A673 (cell line): ENCODE results near the gene RDX. TPM values are rescaled to one million over a fixed set of nuclear protein-coding genes. Genes with fewer than 3 reads are reported as not detected.

Source experiments
- BruUV-seq: library from RNA; stranded (reverse); fragments of 400-500 nt; replicated peaks from 2 replicates; lab custom pipeline; 2021; lab: Mats Ljungman, UMichigan
- CTCF ChIA-PET: fragments of 300-600 bp; sonication (Branson Sonifier 250); formaldehyde crosslinking; loops from one replicate; lab custom pipeline; 2022; ENCODE audit warnings: antibody characterized with exemption; lab: Charles Lee
- POLR2A ChIA-PET: fragments of 300-600 bp; sonication (Branson Sonifier 250); formaldehyde crosslinking; loops from one replicate; lab custom pipeline; 2022; ENCODE audit warnings: antibody characterized with exemption; ENCODE audit not compliant: low non-redundant PET; lab: Charles Lee
- DNase-seq: peaks from one replicate; pipeline ENCODE4 v3.0.0-alpha.2; 2015; ENCODE audit warnings: low spot score
- H3K27ac ChIP-seq: fragments of 200-600 bp; sonication (generic); 2 replicates; pipeline ENCODE4 v1.5.1; 2016; ENCODE audit warnings: mixed run types, low read depth, mild to moderate bottlenecking, mixed read lengths, antibody characterized with exemption, low read length; ENCODE audit not compliant: poor library complexity, severe bottlenecking
- H3K27me3 ChIP-seq: fragments of 200-600 bp; sonication (generic); replicated peaks from 2 replicates; pipeline ENCODE4 v1.6.1; 2017; ENCODE audit warnings: mixed run types, low read depth, mild to moderate bottlenecking, mixed read lengths, antibody characterized with exemption, low read length; ENCODE audit not compliant: insufficient read depth, poor library complexity
- H3K36me3 ChIP-seq: fragments of 200-600 bp; sonication (generic); 2 replicates; pipeline ENCODE4 v1.6.1; 2016; ENCODE audit warnings: mixed run types, mild to moderate bottlenecking, mixed read lengths, antibody characterized with exemption, low read length; ENCODE audit not compliant: insufficient read depth, poor library complexity, severe bottlenecking
- H3K4me1 ChIP-seq: fragments of 200-600 bp; sonication (generic); 2 replicates; pipeline ENCODE4 v1.6.1; 2017; ENCODE audit warnings: mixed run types, mild to moderate bottlenecking, mixed read lengths, antibody characterized with exemption, low read length; ENCODE audit not compliant: insufficient read depth, poor library complexity, severe bottlenecking
- H3K4me3 ChIP-seq: fragments of 200-600 bp; sonication (generic); 2 replicates; pipeline ENCODE4 v1.5.1; 2016; ENCODE audit warnings: low read depth, mixed run types, mild to moderate bottlenecking, mixed read lengths, low read length; ENCODE audit not compliant: poor library complexity, severe bottlenecking
- H3K9me3 ChIP-seq: fragments of 200-600 bp; sonication (generic); 2 replicates; pipeline ENCODE4 v1.6.1; 2016; ENCODE audit warnings: mixed run types, low read depth, mild to moderate bottlenecking, mixed read lengths, antibody characterized with exemption, low read length; ENCODE audit not compliant: poor library complexity, severe bottlenecking
- EZH2 ChIP-seq: fragments of 200-600 bp; sonication (generic); IDR thresholded peaks from 2 replicates; pipeline ENCODE4 v1.6.1; 2017; ENCODE audit warnings: borderline replicate concordance, low read depth, mild to moderate bottlenecking, mixed read lengths, antibody characterized with exemption, low read length; ENCODE audit not compliant: poor library complexity, severe bottlenecking
- intact Hi-C: fragments of 100-400 bp; cut with micrococcal nuclease; formaldehyde crosslinking; loops from one replicate; pipeline ENCODE4 v1.10.0; 2022; ENCODE audit not compliant: unreplicated experiment
- total RNA-seq: library from RNA; stranded (reverse); gene quantifications from 2 replicates; pipeline ENCODE4 v1.2.3, GENCODE V29; 2021
- TF ChIP-seq, protein P1 (sequence below): fragments of 300-800, 200-600 bp; sonication (generic); conservative IDR thresholded peaks from 2 replicates; pipeline ENCODE4 v1.5.1; 2017; ENCODE audit warnings: low read depth, mild to moderate bottlenecking, antibody characterized with exemption, low read length, moderate library complexity, mixed read lengths

RDX gene
- total RNA-seq, 1 experiment from 2014 or later, result 395 TPM

- ChIA-PET CTCF (interaction anchor here (2.5 kb wide), 1 partner anchor 168 kb away, joined by 7 read pairs; no protein-coding TSS in a partner anchor), POLR2A (no interaction called here)
- no peak overlapping the region for H3K27ac ChIP-seq
- H3K4me1 ChIP-seq, result peaks cover 46% of the 10 kb centered on the region
- H3K4me3 ChIP-seq, result no peak overlapping the region
- BruUV-seq, result no TSS peak
- no peaks in the 10 kb centered on the region for H3K27me3 ChIP-seq
- TF ChIP-seq, protein P1, sequence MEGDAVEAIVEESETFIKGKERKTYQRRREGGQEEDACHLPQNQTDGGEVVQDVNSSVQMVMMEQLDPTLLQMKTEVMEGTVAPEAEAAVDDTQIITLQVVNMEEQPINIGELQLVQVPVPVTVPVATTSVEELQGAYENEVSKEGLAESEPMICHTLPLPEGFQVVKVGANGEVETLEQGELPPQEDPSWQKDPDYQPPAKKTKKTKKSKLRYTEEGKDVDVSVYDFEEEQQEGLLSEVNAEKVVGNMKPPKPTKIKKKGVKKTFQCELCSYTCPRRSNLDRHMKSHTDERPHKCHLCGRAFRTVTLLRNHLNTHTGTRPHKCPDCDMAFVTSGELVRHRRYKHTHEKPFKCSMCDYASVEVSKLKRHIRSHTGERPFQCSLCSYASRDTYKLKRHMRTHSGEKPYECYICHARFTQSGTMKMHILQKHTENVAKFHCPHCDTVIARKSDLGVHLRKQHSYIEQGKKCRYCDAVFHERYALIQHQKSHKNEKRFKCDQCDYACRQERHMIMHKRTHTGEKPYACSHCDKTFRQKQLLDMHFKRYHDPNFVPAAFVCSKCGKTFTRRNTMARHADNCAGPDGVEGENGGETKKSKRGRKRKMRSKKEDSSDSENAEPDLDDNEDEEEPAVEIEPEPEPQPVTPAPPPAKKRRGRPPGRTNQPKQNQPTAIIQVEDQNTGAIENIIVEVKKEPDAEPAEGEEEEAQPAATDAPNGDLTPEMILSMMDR, result no peak
- TF ChIP-seq EZH2, result no peak
- DNase-seq, result peak; percentile 78
- no peaks in the 10 kb centered on the region for H3K9me3 ChIP-seq
- intact Hi-C loops, result no loop called here
- no peaks in the 10 kb centered on the region for H3K36me3 ChIP-seq
Measured at GRCh38 chr11:110199184-110199981, 97.0 kb downstream of the RDX start.

DNA sequence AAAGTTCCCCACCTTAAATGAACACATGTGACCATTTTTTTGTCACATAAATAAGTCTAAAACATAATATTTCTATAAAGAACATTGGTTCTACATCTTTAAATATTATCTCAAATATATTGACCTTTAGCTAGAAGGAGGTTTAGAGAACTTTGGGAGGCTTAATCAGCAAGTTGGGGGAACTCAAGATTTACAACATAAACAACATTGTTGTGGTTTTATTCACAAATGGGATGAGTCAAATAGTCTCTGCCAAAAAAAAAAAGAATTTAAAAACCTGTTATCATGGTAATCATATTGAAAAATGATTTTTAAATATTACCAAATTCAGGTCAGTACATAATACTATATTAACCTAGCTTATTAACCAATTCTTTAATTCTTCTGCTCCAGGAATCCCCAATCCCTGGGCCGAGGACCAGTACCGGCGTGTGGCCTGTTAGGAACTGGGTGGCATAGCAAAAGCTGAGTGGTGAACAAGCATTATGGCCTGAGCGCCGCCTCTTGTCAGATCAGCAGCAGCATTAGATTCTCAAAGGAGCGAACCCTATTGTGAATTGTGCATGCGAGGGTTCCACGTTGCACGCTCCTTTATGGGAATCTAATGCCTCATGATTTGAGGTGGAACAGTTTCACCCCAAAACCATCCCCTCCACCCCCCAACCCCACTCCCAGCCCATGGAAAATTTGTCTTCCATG, 98.2 kb downstream of the RDX start:
- no peak for DNase-seq
- TF ChIP-seq, protein P1, result no peak
- TF ChIP-seq EZH2, result no peak
- no peaks in the 10 kb centered on the region for H3K27me3 ChIP-seq
- H3K36me3 ChIP-seq, result no peaks in the 10 kb centered on the region
- POLR2A ChIA-PET, result no interaction called here
- peaks cover 51% of the 10 kb centered on the region for H3K4me1 ChIP-seq
- no peak overlapping the region for H3K27ac ChIP-seq
- intact Hi-C loops, result no loop called here
- H3K4me3 ChIP-seq, result no peak overlapping the region
- CTCF ChIA-PET, result no interaction called here
- BruUV-seq, result no TSS peak
- no peaks in the 10 kb centered on the region for H3K9me3 ChIP-seq

- Histone ChIP-seq H3K27ac (no peak overlapping the region), H3K4me1 (peaks cover 51% of the 10 kb centered on the region), H3K36me3 (no peaks in the 10 kb centered on the region), H3K4me3 (no peak overlapping the region), H3K27me3 (no peaks in the 10 kb centered on the region), H3K9me3 (no peaks in the 10 kb centered on the region)
- BruUV-seq, result no TSS peak
- POLR2A ChIA-PET, result no interaction called here
- intact Hi-C loops, result no loop called here
- CTCF ChIA-PET, result no interaction called here
- DNase-seq, result no peak
- TF ChIP-seq, protein P1, result no peak
- TF ChIP-seq EZH2, result no peak
Measured at GRCh38 chr11:110196884-110197420, 99.5 kb downstream of the RDX start.
